Heart right ventricle (tissue), 16 donors: ENCODE data around the gene G0S2. TPM values are rescaled to one million over a fixed set of nuclear protein-coding genes. Genes with fewer than 3 reads are reported as not detected.

Experiments
- ATAC-seq, 8 donors: fragments of 200-7000 bp; cut with Tn5 transposase; one replicate each; pipeline ENCODE4 v1.9.1; 2020; ENCODE audit warnings: mild to moderate bottlenecking in 8 of 8, moderate library complexity in 8 of 8, moderate number of reproducible peaks in 1 of 8
- DNase-seq, 2 donors: peaks; one replicate each; pipeline ENCODE4 v3.0.0-alpha.2; 2020
- H3K27ac ChIP-seq, 10 donors: fragments of 200-600 bp; sonication (generic) in 2 of 10; one replicate each; pipeline versions ENCODE4 v1.5.0 to v1.8.0; 2020 to 2022; ENCODE audit warnings: mild to moderate bottlenecking in 3 of 10
- H3K27me3 ChIP-seq, 7 donors: fragments of 200-600 bp; one replicate each; pipeline ENCODE4 v1.8.0; 2021 to 2022; ENCODE audit warnings: mild to moderate bottlenecking in 2 of 7
- H3K36me3 ChIP-seq, 9 donors: fragments of 200-600 bp; sonication (generic) in 1 of 9; one replicate each; pipeline versions ENCODE4 v1.5.0 to v1.8.0; 2020 to 2022; ENCODE audit warnings: mild to moderate bottlenecking in 2 of 9
- H3K4me1 ChIP-seq, 9 donors: fragments of 200-600 bp; sonication (generic) in 1 of 9; one replicate each; pipeline versions ENCODE4 v1.5.0 to v1.8.0; 2020 to 2022; ENCODE audit warnings: mild to moderate bottlenecking in 4 of 9
- H3K4me3 ChIP-seq, 10 donors: fragments of 200-600 bp; sonication (generic) in 2 of 10; one replicate each; pipeline versions ENCODE4 v1.5.0 to v1.8.0; 2020 to 2022; ENCODE audit warnings: mild to moderate bottlenecking in 7 of 10, moderate library complexity in 2 of 10
- H3K9me3 ChIP-seq, 11 donors: fragments of 200-600 bp in 10 of 11; sonication (generic) in 2 of 11; one replicate each; pipeline versions ENCODE4 v1.5.0 to v1.8.0; 2013 to 2022; ENCODE audit warnings: mild to moderate bottlenecking in 2 of 11, control low read depth in 1 of 11, moderate library complexity in 1 of 11
- CTCF ChIP-seq, 9 donors: fragments of 200-600 bp; sonication (generic) in 2 of 9; IDR thresholded peaks; one replicate each; pipeline versions ENCODE4 v1.5.0 to v1.8.0; 2021 to 2022; ENCODE audit warnings: antibody characterized with exemption in 9 of 9, mild to moderate bottlenecking in 5 of 9, moderate library complexity in 1 of 9
- WGBS, 2 donors: extraction: QIAGEN DNeasy Blood & Tissue Kit; methylation state at CpG; one replicate each; pipeline ENCODE4 v1.1.7; 2013; ENCODE audit warnings: inconsistent platforms in 1 of 2; 5-methylcytosine and 5-hydroxymethylcytosine counted together
- intact Hi-C, 10 donors: fragments of 100-400 bp; cut with DNase I; formaldehyde crosslinking; loops; one replicate each; pipeline versions ENCODE4 v1.11.1 to v1.14.2; 2022
- polyA plus RNA-seq, 2 donors: library from polyadenylated mRNA; stranded (reverse); fragments of 200-250 nt; gene quantifications; one replicate each; pipeline ENCODE4 v1.2.3, GENCODE V29; 2013
- total RNA-seq, 10 donors: library from RNA; stranded (reverse); fragmentation: NEBNext Ultra II Directional in 3 of 10; extraction: Animal tissue kit (Norgen Biotek cat#: 25700) in 3 of 10; gene quantifications; one replicate each; pipeline versions ENCODE4 v1.2.1 to v1.2.4, GENCODE V29; 2021 to 2023
- donor health status: Arrhythmogenic right ventricular cardiomyopathy.
- donor health status: ischemic (EF 13 %, LVEDD 7.1; RV severe dilation, severe dysfunction).
- donor health status: healthy with polysubstance abuse.
- donor health status: DM: no; HTN: yes; CAD: no.
- donor health status: DM: no; HTN: no; CAD: no.
- donor health status: ischemic (EF 25% LVEDD 6.9; RV normal size, moderate dysfunction).
- donor health status: ischemic (EF 25% LVEDD 5.7; RV mildly dilated, moderate dysfunction).
- donor health status: healthy.
- donor health status: DM: yes; HTN: yes; CAD: no.
- donor health status: Ischemic cardiomyopathy.
- donor health status: ischemic (EF 35%, LVEDD 5.7; RV mildly dilated, moderate dysfunction).
- donor health status: nonischemic (EF 11% LVEDD 7.7; RV severe dilation, severe dysfunction).
- donor health status: DM: yes; HTN: yes; CAD: no.
- donor health status: PGD.
- donor health status: ischemic (EF 29% LVEDD 5.4; RV normal size, mild dysfunction).
- donor health status: nonischemic (EF 23%, LVEDD 6.1; RV moderate dilation, normal function).

The G0S2 gene
- total and polyA plus RNA-seq, 12 donors, result 75.3 to 491 (median 131) TPM

DNA sequence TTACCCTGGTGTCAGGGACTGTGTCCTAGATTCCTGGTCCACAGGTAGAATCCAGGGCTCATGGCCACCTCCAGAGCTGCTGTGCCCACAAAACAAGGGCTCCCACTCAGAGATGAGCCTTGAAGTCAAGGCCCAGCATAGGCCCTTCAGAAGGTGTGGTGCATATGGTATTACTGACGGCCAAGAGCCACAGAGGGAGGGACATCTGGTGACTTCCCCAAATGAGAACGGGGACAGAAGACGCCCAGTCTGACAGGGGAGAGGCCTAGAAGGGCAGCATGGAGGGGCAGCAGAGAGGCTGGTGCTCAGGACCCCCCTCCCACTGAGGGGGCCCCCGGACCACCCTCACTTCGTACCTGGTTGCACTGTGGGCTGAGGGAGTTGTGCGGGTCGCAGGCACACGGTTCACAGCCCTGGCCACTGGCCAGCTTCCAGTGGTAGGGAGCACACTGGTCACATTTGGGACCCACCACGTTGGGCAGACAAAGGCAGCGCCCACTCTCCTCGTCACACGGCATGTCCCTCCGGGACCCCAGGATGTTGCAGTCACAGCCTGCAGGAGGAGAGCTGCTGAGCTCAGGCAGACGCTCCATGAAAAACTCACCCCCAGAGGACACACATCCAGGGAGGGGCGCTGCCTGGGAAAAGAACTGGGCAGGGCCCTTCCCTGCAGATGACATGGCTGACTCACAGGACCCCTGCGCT, 48.0 kb upstream of the G0S2 start:
- ATAC-seq (peak in 5 of 8 donors; percentile 2 to 5 (median 2)), DNase-seq (no peak)
- intact Hi-C loops, result loop anchor here in 9 of 10 donors (2.0 to 10.0 kb wide), 11 partner anchors 24 to 120 kb away; no protein-coding TSS in a partner anchor
- H3K4me1 ChIP-seq, result peaks cover 20 to 64% (median 47%) of the 10 kb centered on the region in 9 donors
- H3K36me3 ChIP-seq, result no peaks in the 10 kb centered on the region
- H3K27ac ChIP-seq, result peak overlapping the region in 5 of 10 donors; percentile 13 to 76 (median 66)
- peak overlapping the region in 3 of 10 donors; percentile 11 to 32 (median 14) for H3K4me3 ChIP-seq
- WGBS, 2 donors, result 55 to 61% methylated on average over 16 of the region's 16 CpGs
- H3K27me3 ChIP-seq, result no peaks in the 10 kb centered on the region
- no peak for TF ChIP-seq CTCF (IDR thresholded peaks at IDR 0.05)
- no peaks in the 10 kb centered on the region for H3K9me3 ChIP-seq

GRCh38 chr1:209627732-209628196, 47.4 kb upstream of the G0S2 start:
- peak; percentile 77 to 86 for DNase-seq
- peak overlapping the region in 3 of 10 donors; percentile 11 to 32 (median 14) for H3K4me3 ChIP-seq
- no peaks in the 10 kb centered on the region for H3K27me3 ChIP-seq
- peak; percentile 93 to 99 (median 97) for TF ChIP-seq CTCF (IDR thresholded peaks at IDR 0.05)
- H3K4me1 ChIP-seq, result peaks cover 20 to 60% (median 45%) of the 10 kb centered on the region in 9 donors
- H3K9me3 ChIP-seq, result no peaks in the 10 kb centered on the region
- no peaks in the 10 kb centered on the region for H3K36me3 ChIP-seq
- 37 to 38% methylated on average over 16 of the region's 16 CpGs for WGBS, 2 donors
- H3K27ac ChIP-seq, result peak overlapping the region in 5 of 10 donors; percentile 7 to 76 (median 61)
- ATAC-seq, result peak; percentile 70 to 82 (median 78)
- intact Hi-C loops, result loop anchor here in 9 of 10 donors (2.0 to 10.0 kb wide), 12 partner anchors 25 to 120 kb away; no protein-coding TSS in a partner anchor

DNA sequence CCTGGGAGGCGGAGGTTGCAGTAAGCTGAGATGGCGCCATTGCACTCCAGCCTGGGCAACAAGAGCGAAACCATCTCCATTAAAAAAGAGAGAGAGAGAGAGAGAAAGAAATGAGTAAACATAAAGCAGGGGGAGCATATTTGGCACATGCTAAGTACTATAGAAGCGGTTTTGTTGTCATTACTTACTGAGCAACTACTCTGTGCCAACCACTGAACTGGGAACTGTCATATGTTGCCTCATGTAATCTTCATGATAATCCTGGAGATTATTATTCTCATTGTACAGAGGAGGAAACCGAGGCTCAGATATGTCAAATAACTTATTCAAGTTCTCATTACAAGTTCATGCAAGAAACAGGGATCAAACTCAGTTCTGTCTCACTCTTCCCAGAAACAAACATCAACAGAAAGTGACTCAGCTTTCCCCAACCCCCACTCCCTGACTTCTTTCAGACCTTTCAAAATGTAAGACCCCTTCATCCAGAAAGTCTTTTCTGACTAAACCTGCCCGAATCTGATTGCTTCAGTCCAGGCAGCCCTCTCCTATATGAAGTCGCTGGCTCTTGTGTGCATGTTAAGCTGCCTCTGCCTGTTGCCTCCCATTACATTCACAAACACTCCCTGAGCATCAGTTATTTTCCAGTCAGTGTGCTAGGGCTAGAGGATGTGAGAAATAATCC, 46.5 kb upstream of the G0S2 start:
- no peaks in the 10 kb centered on the region for H3K9me3 ChIP-seq
- peak overlapping the region in 1 of 10 donors; percentile 76 for H3K27ac ChIP-seq
- intact Hi-C loops, result loop anchor here in 8 of 10 donors (2.0 to 10.0 kb wide), 10 partner anchors 26 to 119 kb away; no protein-coding TSS in a partner anchor
- H3K4me3 ChIP-seq, result no peak overlapping the region
- no peaks in the 10 kb centered on the region for H3K36me3 ChIP-seq
- DNase-seq (no peak), ATAC-seq (no peak)
- 94% methylated on average over 7 of the region's 7 CpGs for WGBS, 2 donors
- peaks cover 20 to 60% (median 45%) of the 10 kb centered on the region in 9 donors for H3K4me1 ChIP-seq
- TF ChIP-seq CTCF (IDR thresholded peaks at IDR 0.05), result no peak
- no peaks in the 10 kb centered on the region for H3K27me3 ChIP-seq
